ENCODE results near the gene CRY1. TPM values are rescaled to one million over a fixed set of nuclear protein-coding genes. Genes with fewer than 3 reads are reported as not detected.

CRY1 gene
- total RNA-seq, 2 experiments from 2014 or later: 70.7 to 77.4 TPM

DNA sequence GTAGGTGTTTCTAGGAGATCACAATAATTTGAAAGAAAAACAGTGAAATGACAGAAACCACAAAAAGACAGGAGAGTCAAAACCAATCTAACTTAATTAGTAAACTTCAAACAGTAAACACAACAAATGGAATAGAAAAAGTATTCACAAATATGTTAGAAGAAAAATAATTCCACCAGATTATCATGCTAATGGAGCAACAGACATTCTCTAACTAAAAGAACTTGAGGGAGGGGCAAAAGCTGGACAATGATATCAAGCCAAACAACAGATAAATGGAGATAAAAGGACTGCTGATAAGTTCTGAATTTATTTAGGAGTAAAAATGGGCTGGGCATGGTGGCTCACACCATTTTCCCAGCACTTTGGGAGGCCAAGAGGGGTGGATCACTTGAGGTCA lies 28.7 kb downstream of the CRY1 start:
- H3K27me3 ChIP-seq (ENCODE audit: control insufficient read depth in 1 of 2, insufficient read depth in 2 of 2, low read length in 2 of 2): no peaks in the 10 kb centered on the region
- TF ChIP-seq, protein P1, sequence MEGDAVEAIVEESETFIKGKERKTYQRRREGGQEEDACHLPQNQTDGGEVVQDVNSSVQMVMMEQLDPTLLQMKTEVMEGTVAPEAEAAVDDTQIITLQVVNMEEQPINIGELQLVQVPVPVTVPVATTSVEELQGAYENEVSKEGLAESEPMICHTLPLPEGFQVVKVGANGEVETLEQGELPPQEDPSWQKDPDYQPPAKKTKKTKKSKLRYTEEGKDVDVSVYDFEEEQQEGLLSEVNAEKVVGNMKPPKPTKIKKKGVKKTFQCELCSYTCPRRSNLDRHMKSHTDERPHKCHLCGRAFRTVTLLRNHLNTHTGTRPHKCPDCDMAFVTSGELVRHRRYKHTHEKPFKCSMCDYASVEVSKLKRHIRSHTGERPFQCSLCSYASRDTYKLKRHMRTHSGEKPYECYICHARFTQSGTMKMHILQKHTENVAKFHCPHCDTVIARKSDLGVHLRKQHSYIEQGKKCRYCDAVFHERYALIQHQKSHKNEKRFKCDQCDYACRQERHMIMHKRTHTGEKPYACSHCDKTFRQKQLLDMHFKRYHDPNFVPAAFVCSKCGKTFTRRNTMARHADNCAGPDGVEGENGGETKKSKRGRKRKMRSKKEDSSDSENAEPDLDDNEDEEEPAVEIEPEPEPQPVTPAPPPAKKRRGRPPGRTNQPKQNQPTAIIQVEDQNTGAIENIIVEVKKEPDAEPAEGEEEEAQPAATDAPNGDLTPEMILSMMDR (IDR thresholded peaks at IDR 0.05): no peak
- ATAC-seq (ENCODE audit: poor library complexity) (no peak), DNase-seq (no peak)
- ChIA-PET POLR2A (no interaction called here), CTCF (no interaction called here)
- Mint-ChIP-seq H3K36me3 (ENCODE audit: low read depth) (peaks cover 37% of the 10 kb centered on the region), H3K27me3 (no peaks in the 10 kb centered on the region), H3K27ac (no peak overlapping the region), H3K9me3 (peaks cover 20% of the 10 kb centered on the region), H3K4me1 (ENCODE audit: low read depth) (peaks cover 19% of the 10 kb centered on the region), H3K4me3 (no peak overlapping the region)
- H3K4me1 ChIP-seq (ENCODE audit: insufficient read depth, low read length): peaks cover 5% of the 10 kb centered on the region
- H3K27ac ChIP-seq (ENCODE audit: low read depth in 1 of 2, low read length in 2 of 2): no peak overlapping the region
- H3K4me3 ChIP-seq (ENCODE audit: low read length): no peak overlapping the region
- H3K9me3 ChIP-seq (ENCODE audit: control insufficient read depth in 1 of 2, insufficient read depth in 1 of 2, low read length in 2 of 2): peaks cover 0 to 10% of the 10 kb centered on the region in 2 experiments
- no peaks in the 10 kb centered on the region for H3K36me3 ChIP-seq (ENCODE audit: insufficient read depth, low read length)
- intact Hi-C loops (cut with DNase I, micrococcal nuclease): loop anchor here (5.0 kb wide), 2 partner anchors 37 to 47 kb away; no protein-coding TSS in a partner anchor

DNA sequence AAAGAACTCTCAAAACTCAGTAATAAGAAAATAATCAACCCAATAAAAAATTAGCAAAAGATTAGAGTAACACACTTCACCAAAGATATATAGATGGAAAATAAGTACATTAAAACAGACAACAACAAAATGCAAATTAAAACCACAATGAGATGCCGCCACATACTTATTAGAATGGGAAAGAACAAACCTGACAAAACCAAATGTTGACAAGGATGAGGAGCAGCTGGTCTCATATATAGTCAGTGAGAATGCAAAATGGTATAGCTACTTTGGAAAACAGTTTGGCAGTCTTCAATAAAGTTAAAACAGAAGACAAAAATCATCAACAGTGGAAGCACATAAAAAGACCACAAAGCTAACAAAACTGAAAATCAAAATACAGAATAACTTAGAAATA lies 29.1 kb downstream of the CRY1 start:
- Mint-ChIP-seq H3K9me3 (peaks cover 20% of the 10 kb centered on the region), H3K27me3 (no peaks in the 10 kb centered on the region), H3K4me1 (ENCODE audit: low read depth) (peaks cover 19% of the 10 kb centered on the region), H3K36me3 (ENCODE audit: low read depth) (peaks cover 37% of the 10 kb centered on the region), H3K4me3 (no peak overlapping the region), H3K27ac (no peak overlapping the region)
- no peak overlapping the region for H3K27ac ChIP-seq (ENCODE audit: low read depth in 1 of 2, low read length in 2 of 2)
- CTCF ChIA-PET: no interaction called here
- TF ChIP-seq, protein P1 (IDR thresholded peaks at IDR 0.05): no peak
- no peak for ATAC-seq (ENCODE audit: poor library complexity)
- no peak overlapping the region for H3K4me3 ChIP-seq (ENCODE audit: low read length)
- no peaks in the 10 kb centered on the region for H3K27me3 ChIP-seq (ENCODE audit: control insufficient read depth in 1 of 2, insufficient read depth in 2 of 2, low read length in 2 of 2)
- H3K4me1 ChIP-seq (ENCODE audit: insufficient read depth, low read length): peaks cover 5% of the 10 kb centered on the region
- POLR2A ChIA-PET: no interaction called here
- peaks cover 0 to 10% of the 10 kb centered on the region in 2 experiments for H3K9me3 ChIP-seq (ENCODE audit: control insufficient read depth in 1 of 2, insufficient read depth in 1 of 2, low read length in 2 of 2)
- no peak for DNase-seq
- no peaks in the 10 kb centered on the region for H3K36me3 ChIP-seq (ENCODE audit: insufficient read depth, low read length)
- intact Hi-C loops (cut with DNase I, micrococcal nuclease): no loop called here

DNA sequence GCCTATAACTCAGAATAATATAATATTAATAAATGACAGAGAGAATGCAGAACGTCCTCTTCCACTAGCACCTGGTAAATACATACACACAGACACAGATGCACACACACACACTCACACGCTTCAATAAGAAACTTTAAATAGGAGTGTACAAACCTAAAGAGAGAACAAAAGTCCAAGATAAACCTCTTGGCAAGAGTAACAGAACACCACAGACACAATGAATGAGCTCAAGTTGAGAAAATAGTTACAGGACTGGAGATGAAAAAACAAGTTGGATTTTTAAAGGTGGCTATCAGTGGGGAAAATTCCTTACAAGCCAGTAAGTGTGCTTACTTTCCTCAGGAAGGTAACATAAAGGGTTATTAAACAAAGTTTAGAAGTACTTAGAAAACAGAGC lies 35.2 kb downstream of the CRY1 start:
- Histone ChIP-seq H3K27me3 (ENCODE audit: control insufficient read depth in 1 of 2, insufficient read depth in 2 of 2, low read length in 2 of 2) (no peaks in the 10 kb centered on the region), H3K4me3 (ENCODE audit: low read length) (no peak overlapping the region), H3K36me3 (ENCODE audit: insufficient read depth, low read length) (no peaks in the 10 kb centered on the region), H3K9me3 (ENCODE audit: control insufficient read depth in 1 of 2, insufficient read depth in 1 of 2, low read length in 2 of 2) (peaks cover 6 to 7% of the 10 kb centered on the region in 2 experiments), H3K27ac (ENCODE audit: low read depth in 1 of 2, low read length in 2 of 2) (no peak overlapping the region), H3K4me1 (ENCODE audit: insufficient read depth, low read length) (no peaks in the 10 kb centered on the region)
- CTCF ChIA-PET: no interaction called here
- peaks cover 12% of the 10 kb centered on the region for H3K36me3 Mint-ChIP-seq (ENCODE audit: low read depth)
- TF ChIP-seq, protein P1 (IDR thresholded peaks at IDR 0.05): no peak
- no peak for ATAC-seq (ENCODE audit: poor library complexity)
- peaks cover 5% of the 10 kb centered on the region for H3K9me3 Mint-ChIP-seq
- no peak for DNase-seq
- no peak overlapping the region for H3K4me3 Mint-ChIP-seq
- no peaks in the 10 kb centered on the region for H3K27me3 Mint-ChIP-seq
- POLR2A ChIA-PET: no interaction called here
- H3K27ac Mint-ChIP-seq: no peak overlapping the region
- intact Hi-C loops (cut with DNase I, micrococcal nuclease): no loop called here
- peaks cover 24% of the 10 kb centered on the region for H3K4me1 Mint-ChIP-seq (ENCODE audit: low read depth)

Data from CD4-positive, alpha-beta T cell (primary cell).